HG02588 (cell line): ENCODE results near the gene RASIP1.

Experiments used
- ATAC-seq: cut with Tn5 transposase; IDR thresholded peaks from one replicate; pipeline ENCODE4 v1.9.1; 2021; ENCODE audit warnings: mild to moderate bottlenecking, moderate library complexity; ENCODE audit not compliant: unreplicated experiment

Gene RASIP1

DNA sequence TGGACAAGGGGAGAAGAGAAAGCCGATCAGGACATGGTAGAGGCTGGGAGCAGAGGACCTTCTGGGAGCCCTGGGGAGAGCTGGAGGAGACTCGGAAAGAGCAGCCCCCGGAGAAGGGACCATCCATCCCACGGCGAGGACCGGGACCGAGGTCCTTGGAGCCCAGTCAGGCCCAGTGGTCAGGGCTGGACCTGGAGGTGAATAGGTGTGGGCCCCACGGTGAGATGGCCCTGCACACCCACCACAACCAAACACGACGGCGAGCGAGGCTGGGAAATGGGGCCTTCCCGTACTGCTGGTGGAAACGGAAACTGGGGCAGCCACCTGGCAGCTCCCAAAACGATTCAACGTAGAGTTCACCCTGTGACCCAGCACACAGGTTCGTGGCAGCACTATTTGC is 63.9 kb downstream of the RASIP1 start:
- ATAC-seq, result no peak

DNA sequence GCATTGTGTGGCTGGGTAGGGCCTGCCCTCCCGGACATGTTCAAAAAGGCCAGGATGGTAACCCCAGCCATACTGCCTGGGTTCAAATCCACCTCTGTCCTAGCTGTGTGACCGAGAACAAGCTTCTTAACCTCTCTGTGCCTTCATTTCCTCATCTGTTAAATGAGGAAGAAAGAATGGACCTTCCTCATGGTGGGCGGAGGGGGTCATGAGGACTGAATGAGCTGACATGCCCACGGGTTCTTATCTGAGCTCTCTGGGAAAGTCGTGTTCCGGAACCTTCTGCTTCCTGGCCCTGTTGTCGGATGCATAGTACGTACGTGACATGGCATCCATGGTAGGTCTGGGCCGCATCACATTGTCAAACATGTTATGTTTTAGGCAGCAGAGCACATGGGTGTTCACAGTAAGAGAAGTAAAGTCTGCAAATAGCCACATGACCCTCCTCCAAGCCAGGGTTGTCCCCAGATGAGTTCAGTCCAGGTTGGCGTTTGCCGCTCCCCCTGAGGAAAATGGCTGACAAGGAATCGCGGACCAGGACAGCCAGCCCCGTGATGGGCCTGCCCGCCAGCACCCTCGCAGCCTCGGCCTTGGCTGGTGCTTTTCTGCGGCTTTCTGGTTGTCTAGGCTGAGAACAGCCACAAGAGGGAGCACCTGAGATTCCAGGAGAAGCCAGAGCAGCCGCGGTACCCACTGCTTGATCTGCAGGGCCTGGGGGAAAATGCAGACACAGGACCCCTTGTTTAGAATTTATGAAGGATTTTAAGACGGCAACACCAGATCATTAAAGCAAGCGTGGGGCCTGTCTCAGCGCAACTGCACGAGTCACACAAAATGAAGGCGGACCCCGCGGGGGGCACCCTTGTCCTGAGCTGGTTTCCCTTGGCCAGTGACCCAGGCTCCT is 65.2 kb downstream of the RASIP1 start:
- no peak for ATAC-seq

DNA sequence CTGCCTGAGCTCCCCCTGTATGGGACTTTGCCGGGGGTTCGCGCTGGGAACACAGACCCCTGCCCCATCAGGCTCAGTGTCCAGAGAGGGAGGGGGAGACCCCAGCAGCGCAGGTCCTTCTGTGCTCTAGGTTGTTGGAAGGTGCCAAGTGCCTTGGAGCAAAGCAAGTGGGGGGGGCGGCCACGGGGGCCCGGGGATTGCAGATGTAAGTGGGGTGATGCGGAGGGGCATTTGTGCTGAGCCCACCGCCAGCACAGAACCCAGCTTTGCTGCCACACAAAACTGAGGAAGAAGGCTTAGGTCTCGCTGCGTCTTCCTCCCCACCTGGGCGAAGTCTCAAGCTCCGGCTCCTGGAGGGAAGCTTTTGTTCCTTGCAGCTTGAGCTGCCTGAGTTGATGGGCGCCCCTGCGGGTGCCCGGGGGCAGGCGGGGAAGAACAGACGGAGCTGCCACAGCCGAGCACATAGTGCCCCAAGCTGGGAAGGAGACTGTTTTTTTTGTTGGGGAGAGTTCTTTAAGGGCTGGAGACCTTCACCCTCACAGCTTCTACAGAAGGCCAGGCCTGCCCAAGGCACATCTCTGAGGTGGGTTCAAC is 66.1 kb downstream of the RASIP1 start:
- ATAC-seq, result no peak

DNA sequence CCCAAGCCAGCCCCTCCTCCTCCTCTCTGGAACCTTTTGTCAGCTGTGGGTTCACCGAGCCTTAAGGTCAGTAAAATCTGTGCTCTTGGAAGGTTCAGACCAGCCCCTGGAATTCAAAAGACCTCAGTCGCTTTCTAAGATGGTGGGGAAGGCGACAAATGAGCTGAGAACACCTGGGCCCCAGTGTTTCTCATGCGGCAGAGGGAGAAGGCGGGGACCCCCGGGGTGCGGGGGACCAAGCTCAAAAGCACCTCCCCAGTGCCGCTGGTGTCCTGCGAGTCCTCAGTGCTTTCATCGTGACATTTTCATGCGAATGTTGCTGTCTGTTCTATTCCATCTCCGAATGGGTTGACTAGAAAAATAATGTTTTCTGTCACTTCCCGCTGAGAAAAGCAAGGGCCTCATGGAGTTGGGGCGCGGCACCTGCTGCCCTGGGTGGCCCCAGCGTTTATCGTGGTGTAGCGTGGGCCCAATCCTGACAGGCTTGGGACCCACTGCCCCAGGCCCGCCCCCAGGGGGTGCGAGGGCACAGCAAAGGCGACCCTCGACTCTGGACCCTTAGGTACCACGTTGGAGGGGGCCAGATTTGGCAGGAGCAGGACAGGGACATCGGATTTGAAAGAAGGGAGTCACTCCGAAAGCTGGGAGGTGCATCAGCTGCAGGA is 66.8 kb downstream of the RASIP1 start:
- no peak for ATAC-seq

DNA sequence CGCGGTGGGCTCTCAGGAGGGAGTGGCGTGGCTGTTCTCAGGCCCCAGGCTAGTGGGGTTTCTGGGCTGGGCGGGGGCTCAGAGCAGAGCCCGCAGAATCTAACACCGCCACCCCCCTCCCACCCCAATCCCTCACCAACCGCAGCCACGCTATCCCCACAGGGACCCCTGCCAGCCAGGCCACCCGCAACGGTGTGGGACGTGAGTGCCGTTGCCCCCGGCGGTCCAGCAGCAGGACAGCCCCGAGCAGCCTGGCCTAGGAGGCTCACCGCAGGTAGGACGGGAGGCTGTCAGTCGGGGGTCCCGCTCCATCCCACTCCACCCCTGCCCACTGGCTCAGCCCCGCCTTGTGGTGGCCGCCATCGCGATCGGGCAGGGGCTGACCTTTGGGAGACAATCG is 67.4 kb downstream of the RASIP1 start, which contains the start of gene NTN5:
TSS of gene NTN5 (minus strand) at position 24 of the 400 bp plus-strand sequence. CDS start 2,031 bp downstream, outside the sequence.
- ATAC-seq, result no peak

GRCh38 chr19:48671446-48671995 is 68.9 kb downstream of the RASIP1 start:
- ATAC-seq, result no peak

GRCh38 chr19:48670699-48671445 is 69.5 kb downstream of the RASIP1 start:
- no peak for ATAC-seq
